Activated CD4-positive, alpha-beta T cell treated with anti-CD3 and anti-CD28 coated beads for 36 hours (primary cell): ENCODE results near the gene PCDH8. TPM values are rescaled to one million over a fixed set of nuclear protein-coding genes. Genes with fewer than 3 reads are reported as not detected.

ENCODE experiments used
- ATAC-seq: fragments of 200-7000 bp; cut with Tn5 transposase; one replicate; pipeline ENCODE4 v1.10.0; 2021; ENCODE audit warnings: mild to moderate bottlenecking, moderate library complexity
- CTCF ChIA-PET: fragments of 350-600 bp; sonication (Branson Sonifier 250); formaldehyde crosslinking; loops from one replicate; lab custom pipeline; 2021; ENCODE audit warnings: antibody characterized with exemption; lab: Charles Lee
- POLR2A ChIA-PET: fragments of 350-600 bp; sonication (Branson Sonifier 250); formaldehyde crosslinking; loops from one replicate; lab custom pipeline; 2021; ENCODE audit warnings: antibody characterized with exemption, inconsistent platforms; lab: Charles Lee
- DNase-seq: peaks from one replicate; pipeline ENCODE4 v3.0.0-alpha.2; 2020
- H3K27ac Mint-ChIP-seq: one replicate; pipeline ENCODE4 v1.8.0; 2021; ENCODE audit warnings: mixed read lengths
- H3K27me3 Mint-ChIP-seq: one replicate; pipeline ENCODE4 v1.8.0; 2021; ENCODE audit warnings: mixed read lengths
- H3K36me3 Mint-ChIP-seq: one replicate; pipeline ENCODE4 v1.8.0; 2021; ENCODE audit warnings: low read depth, mixed read lengths
- H3K4me1 Mint-ChIP-seq: one replicate; pipeline ENCODE4 v1.8.0; 2021; ENCODE audit warnings: mixed read lengths
- H3K4me3 Mint-ChIP-seq: one replicate; pipeline ENCODE4 v1.8.0; 2021; ENCODE audit warnings: mild to moderate bottlenecking, moderate library complexity, mixed read lengths
- H3K9me3 Mint-ChIP-seq: one replicate; pipeline ENCODE4 v1.8.0; 2021; ENCODE audit warnings: low read depth, mixed read lengths
- intact Hi-C, 2 experiments: fragments of 100-400 bp; cut with DNase I in 1 of 2; cut with micrococcal nuclease in 1 of 2; formaldehyde crosslinking; loops; one replicate each; pipeline versions ENCODE4 v1.14.2 to v1.15.1; 2022 to 2024; cut with DNase I, micrococcal nuclease
- total RNA-seq, 2 experiments: library from RNA; stranded (reverse); gene quantifications; one replicate each; pipeline ENCODE4 v1.2.3, GENCODE V29; 2021

PCDH8 gene
- total RNA-seq, 2 experiments from 2014 or later = not detected

DNA sequence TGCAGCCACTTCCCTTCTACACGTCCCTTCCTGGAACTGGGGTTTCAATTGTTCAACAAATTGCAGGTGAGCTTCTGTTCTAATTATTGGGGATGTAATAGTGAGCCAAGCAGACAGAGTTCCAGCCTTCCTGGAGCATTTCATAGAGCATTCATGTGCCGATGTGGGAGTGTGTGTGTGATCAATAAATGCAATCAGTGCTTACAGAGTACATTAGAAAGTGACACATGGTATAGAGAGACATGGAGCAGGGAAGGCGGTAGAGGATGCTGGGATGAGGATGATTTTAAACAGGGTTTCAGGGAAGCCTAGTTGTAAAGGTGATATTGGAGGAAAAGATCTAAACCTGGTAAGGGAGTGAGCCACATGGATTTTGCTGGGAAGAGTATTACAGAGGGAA, 21.7 kb upstream of the PCDH8 start:
- POLR2A ChIA-PET = no interaction called here
- Mint-ChIP-seq H3K9me3 (peaks cover 6% of the 10 kb centered on the region), H3K27ac (no peak overlapping the region), H3K27me3 (peaks cover 9% of the 10 kb centered on the region), H3K36me3 (no peaks in the 10 kb centered on the region), H3K4me1 (no peaks in the 10 kb centered on the region), H3K4me3 (no peak overlapping the region)
- intact Hi-C loops = no loop called here
- DNase-seq (no peak), ATAC-seq (no peak)
- CTCF ChIA-PET = no interaction called here

DNA sequence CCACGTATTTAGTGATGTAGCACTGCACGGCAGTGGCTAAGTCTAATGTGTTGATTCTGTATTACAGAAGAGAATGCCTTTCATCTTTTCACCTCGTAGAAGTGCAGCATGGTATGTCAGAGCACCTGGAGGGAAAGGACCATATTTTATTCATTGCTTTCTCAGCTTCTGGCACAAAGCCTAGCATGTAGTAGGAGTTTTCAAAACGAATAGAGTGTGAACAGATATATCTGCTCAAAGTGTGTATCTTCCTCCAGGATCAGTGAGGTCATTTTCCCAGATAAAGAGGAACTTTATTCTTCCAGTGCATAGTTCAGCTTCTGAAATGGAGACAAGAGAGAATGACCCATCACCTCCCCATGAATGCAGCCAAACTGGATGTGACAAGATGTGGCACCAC, 21.2 kb upstream of the PCDH8 start:
- Mint-ChIP-seq H3K4me3 (no peak overlapping the region), H3K27ac (no peak overlapping the region), H3K4me1 (no peaks in the 10 kb centered on the region), H3K36me3 (no peaks in the 10 kb centered on the region), H3K9me3 (peaks cover 4% of the 10 kb centered on the region), H3K27me3 (peaks cover 9% of the 10 kb centered on the region)
- intact Hi-C loops = no loop called here
- DNase-seq (no peak), ATAC-seq (no peak)
- CTCF ChIA-PET = no interaction called here
- POLR2A ChIA-PET = no interaction called here

DNA sequence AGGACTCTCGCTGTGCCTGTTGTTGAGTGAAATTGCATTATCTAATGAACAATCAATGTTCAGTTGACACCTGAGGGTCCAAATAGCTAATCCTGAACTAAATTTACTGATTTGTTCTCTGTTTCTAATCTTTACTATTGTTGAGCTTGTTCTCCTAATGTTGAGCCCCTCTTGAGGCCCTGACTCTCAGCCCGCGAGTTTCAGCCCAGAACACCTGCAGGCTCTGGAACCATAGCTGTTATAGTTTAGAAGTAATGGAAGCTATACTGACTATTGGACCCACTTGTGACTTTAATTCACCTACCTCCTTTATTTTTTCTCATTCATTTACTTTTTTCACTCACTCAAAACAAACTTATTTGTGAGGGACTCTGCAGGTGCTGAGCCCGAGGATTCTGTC, 20.6 kb upstream of the PCDH8 start:
- H3K4me1 Mint-ChIP-seq = no peaks in the 10 kb centered on the region
- no peaks in the 10 kb centered on the region for H3K36me3 Mint-ChIP-seq
- H3K9me3 Mint-ChIP-seq = peaks cover under 1% of the 10 kb centered on the region
- ChIA-PET POLR2A (no interaction called here), CTCF (no interaction called here)
- no peak for DNase-seq
- no peak overlapping the region for H3K27ac Mint-ChIP-seq
- H3K4me3 Mint-ChIP-seq = no peak overlapping the region
- no peak for ATAC-seq
- H3K27me3 Mint-ChIP-seq = peaks cover 9% of the 10 kb centered on the region
- intact Hi-C loops = no loop called here

DNA sequence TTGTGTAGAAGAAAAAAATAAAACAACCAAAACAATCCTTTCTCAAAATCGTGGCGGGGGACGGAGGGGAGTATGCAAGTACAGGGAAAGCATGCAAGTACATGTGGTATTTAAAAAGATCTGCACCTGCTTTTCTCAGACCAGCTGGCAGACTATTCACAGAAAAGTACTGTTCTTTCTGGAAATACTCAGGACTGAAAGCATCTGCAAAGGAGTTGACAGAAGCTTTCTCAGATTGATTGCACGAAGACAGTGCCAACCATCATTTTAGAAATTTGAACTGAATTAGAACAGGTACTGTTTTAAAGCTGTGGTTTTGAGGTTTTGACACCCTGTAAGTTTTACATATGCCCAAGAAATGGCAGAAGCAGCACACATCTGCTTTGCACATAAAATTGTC, 19.8 kb upstream of the PCDH8 start:
- POLR2A ChIA-PET = no interaction called here
- no peaks in the 10 kb centered on the region for H3K4me1 Mint-ChIP-seq
- intact Hi-C loops = no loop called here
- CTCF ChIA-PET = no interaction called here
- no peak overlapping the region for H3K27ac Mint-ChIP-seq
- no peaks in the 10 kb centered on the region for H3K36me3 Mint-ChIP-seq
- H3K4me3 Mint-ChIP-seq = no peak overlapping the region
- no peak for ATAC-seq
- DNase-seq = no peak
- peaks cover 11% of the 10 kb centered on the region for H3K27me3 Mint-ChIP-seq
- no peaks in the 10 kb centered on the region for H3K9me3 Mint-ChIP-seq

DNA sequence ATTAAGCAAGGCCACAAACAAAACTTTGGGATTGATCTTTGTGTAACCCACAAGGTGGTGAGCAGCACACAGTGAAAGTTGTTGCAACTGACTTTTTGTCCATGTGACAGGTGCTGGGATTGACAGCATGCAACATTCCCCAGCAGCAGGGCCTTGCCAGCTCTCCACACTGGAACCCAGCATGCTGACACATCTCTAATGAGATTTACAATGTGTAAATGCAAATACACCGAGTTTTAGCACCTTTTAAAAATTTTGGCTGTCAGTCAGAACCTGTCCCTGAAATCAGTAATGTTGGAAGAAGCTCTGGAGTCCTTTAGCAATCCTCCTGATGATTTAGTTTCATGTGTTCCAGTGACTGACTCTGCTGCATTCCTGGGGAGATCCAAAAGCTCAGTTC, 16.5 kb upstream of the PCDH8 start:
- no peaks in the 10 kb centered on the region for H3K9me3 Mint-ChIP-seq
- no peak overlapping the region for H3K4me3 Mint-ChIP-seq
- intact Hi-C loops = no loop called here
- DNase-seq (no peak), ATAC-seq (no peak)
- ChIA-PET POLR2A (no interaction called here), CTCF (interaction anchor here (1.6 kb wide), 1 partner anchor 18 kb away, joined by 3 read pairs; no protein-coding TSS in a partner anchor)
- H3K27me3 Mint-ChIP-seq = peaks cover 6% of the 10 kb centered on the region
- no peaks in the 10 kb centered on the region for H3K36me3 Mint-ChIP-seq
- no peak overlapping the region for H3K27ac Mint-ChIP-seq
- no peaks in the 10 kb centered on the region for H3K4me1 Mint-ChIP-seq

DNA sequence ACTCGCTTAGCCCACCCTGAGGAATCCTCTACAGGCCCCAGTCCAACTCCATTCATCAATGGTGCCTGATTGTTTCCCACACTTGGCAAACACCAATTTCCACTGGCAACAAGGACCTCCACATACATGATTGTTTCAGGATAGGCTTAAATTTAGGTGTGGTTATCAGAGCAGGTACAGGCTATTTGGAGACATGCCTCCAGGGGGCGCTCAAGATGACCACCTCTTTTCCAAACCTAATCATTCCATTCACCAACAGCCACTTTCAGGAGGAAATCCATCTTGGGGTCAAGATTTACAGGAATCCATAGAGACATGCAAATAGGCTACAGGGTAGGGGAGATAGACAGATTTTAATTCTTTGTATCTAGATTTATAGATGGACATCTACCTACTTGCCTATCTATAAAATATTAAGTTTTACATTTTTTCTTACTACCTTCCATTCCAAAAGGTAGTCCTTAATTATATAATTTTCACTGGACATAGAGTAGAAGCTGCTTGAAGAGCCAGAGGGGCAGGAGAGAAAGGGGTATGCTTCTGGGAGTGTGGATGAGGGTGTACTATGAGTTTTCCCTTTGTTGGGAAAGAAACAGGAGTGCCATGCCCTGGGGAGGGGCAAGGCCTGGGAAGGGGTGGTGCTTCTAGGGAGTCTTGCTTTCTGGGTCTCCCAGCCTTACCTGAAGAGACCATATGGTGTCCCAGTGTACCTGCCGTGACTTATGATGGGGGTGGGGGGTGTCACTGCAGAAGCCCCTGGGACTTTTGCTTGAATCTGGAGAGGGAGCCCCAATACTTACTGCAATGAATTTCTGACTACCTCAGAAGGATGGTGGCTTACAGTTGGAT, 14.1 kb upstream of the PCDH8 start:
- ChIA-PET POLR2A (no interaction called here), CTCF (interaction anchor here (0.6 to 1.9 kb wide), 4 partner anchors 9 to 106 kb away, joined by 3 to 9 read pairs (median 6); no protein-coding TSS in a partner anchor)
- H3K27me3 Mint-ChIP-seq = peaks cover 8% of the 10 kb centered on the region
- H3K27ac Mint-ChIP-seq = no peak overlapping the region
- no peaks in the 10 kb centered on the region for H3K36me3 Mint-ChIP-seq
- DNase-seq = peak; percentile 48
- no peaks in the 10 kb centered on the region for H3K9me3 Mint-ChIP-seq
- no peak for ATAC-seq
- H3K4me3 Mint-ChIP-seq = no peak overlapping the region
- intact Hi-C loops = no loop called here
- no peaks in the 10 kb centered on the region for H3K4me1 Mint-ChIP-seq

DNA sequence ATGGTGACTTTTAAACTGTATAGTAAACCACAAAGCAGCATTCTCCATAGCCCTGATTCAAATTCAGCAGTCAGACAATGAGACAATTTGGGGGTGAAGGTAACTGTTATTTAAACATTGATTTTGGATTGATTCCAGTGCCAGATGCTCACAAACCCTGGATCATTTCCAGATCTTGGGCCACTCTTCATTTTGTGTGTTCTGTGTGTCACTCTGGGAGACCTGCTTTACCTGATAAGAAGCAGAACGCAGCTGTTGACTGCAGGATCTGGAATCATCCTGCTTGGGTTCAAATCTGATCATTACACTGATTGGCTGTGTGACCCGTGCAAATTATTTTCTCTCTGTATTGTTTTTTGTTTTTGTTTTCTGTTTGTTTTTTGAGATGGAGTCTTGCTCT, 4.0 kb upstream of the PCDH8 start:
- Mint-ChIP-seq H3K27me3 (peaks cover 71% of the 10 kb centered on the region), H3K4me1 (peaks cover 22% of the 10 kb centered on the region), H3K27ac (no peak overlapping the region), H3K4me3 (no peak overlapping the region), H3K36me3 (peaks cover 3% of the 10 kb centered on the region), H3K9me3 (no peaks in the 10 kb centered on the region)
- intact Hi-C loops = loop anchor here in 1 of 2 experiments (5.0 kb wide), 1 partner anchor 115 kb away; no protein-coding TSS in a partner anchor
- ChIA-PET POLR2A (no interaction called here), CTCF (no interaction called here)
- no peak for DNase-seq
- ATAC-seq = no peak

DNA sequence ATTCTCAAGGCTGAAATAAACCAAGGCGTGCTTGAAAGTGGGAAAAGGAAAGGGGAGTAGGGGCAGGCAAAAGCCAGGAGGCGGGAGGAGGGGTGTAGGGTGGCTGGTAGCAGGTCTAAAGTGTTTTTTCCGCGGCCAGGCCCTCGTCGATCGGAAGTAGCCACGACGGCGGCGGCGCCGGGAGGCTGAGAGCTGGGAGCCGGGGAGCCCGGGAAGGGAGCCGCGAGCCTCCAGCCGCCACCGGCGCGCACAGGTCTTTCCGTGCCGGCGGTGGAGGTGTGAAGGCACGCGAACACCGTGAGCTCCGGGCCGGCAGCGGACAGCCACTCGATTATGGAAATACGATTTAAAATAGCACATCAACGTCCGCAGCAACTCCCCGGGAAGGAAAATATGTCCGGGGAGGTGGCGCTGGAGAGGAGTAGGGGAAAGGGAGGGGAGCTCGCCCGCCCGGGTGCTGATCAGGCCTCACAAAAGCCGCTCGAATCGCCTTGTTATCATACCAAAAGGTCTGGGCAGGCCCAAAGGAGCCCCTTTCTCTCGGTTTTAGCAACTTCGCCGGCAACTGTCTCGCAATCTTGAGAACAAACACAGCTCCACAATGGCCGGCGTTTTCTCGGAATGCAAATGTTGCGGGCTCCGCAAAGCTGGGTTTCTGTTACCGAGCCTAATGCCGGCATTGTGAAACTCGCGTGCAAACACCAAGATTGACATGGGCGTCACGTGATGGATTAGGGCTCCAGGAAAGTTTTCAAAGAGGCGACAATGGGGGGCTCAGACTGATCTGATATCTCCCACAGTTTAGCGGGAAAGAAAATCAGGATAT, 2.9 kb upstream of the PCDH8 start:
- Mint-ChIP-seq H3K27ac (no peak overlapping the region), H3K9me3 (no peaks in the 10 kb centered on the region), H3K36me3 (peaks cover 3% of the 10 kb centered on the region), H3K4me3 (peak overlapping the region; percentile 56), H3K4me1 (peaks cover 22% of the 10 kb centered on the region), H3K27me3 (peaks cover 69% of the 10 kb centered on the region)
- peak; percentile 42 for ATAC-seq
- DNase-seq = peak; percentile 47
- ChIA-PET CTCF (interaction anchor here (0.6 kb wide), 1 partner anchor 26 kb away, joined by 3 read pairs; no protein-coding TSS in a partner anchor), POLR2A (interaction anchor here (0.6 kb wide), 1 partner anchor 13 kb away, joined by 3 read pairs; no protein-coding TSS in a partner anchor)
- intact Hi-C loops = loop anchor here in 1 of 2 experiments (5.0 kb wide), 1 partner anchor 116 kb away; no protein-coding TSS in a partner anchor

DNA sequence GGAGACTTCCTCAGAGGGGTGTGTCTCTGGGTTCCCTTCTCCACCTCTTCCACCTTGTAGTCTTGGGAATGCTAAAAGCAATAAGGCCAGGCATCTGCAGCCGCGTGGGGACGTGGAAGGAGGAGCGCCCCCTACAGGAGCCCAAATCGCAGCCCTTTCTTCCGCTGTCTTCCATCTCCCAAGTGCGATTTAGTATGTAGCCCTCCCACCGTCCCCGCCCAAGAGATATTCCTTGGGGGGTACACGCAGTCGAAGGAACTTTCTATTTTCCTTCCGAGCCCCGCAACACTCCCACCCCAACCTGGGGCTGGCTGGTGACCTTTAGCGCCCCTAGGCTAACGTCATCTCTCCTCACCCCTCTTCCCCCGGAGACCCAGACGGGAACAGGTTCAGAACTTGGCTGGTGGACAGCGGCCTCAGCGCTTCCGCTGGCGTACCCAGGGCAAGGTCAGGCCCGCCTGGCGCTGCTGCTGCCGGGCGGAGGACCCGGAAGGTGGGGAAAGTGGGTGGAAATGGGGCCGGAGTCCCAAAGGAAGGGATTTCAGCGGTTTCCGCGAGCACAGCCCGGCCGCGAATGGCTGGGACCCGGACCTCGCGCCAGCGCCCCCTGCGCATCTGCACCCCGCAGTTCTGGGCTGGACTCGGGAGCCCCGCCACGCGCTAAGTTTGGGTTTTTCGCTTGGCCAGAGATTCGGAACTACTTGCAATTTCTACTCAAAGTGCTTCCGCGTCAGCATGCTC, 2.1 kb upstream of the PCDH8 start:
- ChIA-PET POLR2A (no interaction called here), CTCF (no interaction called here)
- Mint-ChIP-seq H3K27me3 (peaks cover 66% of the 10 kb centered on the region), H3K36me3 (peaks cover 3% of the 10 kb centered on the region), H3K4me1 (peaks cover 22% of the 10 kb centered on the region), H3K4me3 (peak overlapping the region; percentile 56), H3K27ac (no peak overlapping the region), H3K9me3 (no peaks in the 10 kb centered on the region)
- peak; percentile 67 for ATAC-seq
- peak; percentile 76 for DNase-seq
- intact Hi-C loops = loop anchor here in 1 of 2 experiments (5.0 kb wide), 1 partner anchor 117 kb away; no protein-coding TSS in a partner anchor

DNA sequence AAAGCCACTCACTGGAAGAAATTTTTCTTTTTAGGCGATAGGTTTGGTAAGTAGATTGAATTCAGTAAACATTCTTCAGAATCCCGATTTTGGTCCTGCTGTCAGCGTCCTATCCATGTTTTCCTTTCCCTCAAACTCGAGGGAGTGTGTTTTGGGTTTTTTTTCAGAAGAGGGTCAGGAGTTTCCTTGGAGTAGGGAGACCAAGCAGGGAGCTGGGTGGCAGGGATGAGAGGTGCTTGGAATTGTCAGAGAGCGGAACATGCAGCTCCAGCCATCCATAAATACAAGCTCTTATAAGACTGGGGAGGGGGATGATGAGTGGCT, 1.6 kb upstream of the PCDH8 start:
- Mint-ChIP-seq H3K27ac (no peak overlapping the region), H3K9me3 (no peaks in the 10 kb centered on the region), H3K4me1 (peaks cover 24% of the 10 kb centered on the region), H3K4me3 (peak overlapping the region; percentile 12), H3K36me3 (peaks cover 3% of the 10 kb centered on the region), H3K27me3 (peaks cover 66% of the 10 kb centered on the region)
- no peak for DNase-seq
- no peak for ATAC-seq
- CTCF ChIA-PET = no interaction called here
- intact Hi-C loops = loop anchor here in 1 of 2 experiments (5.0 kb wide), 1 partner anchor 117 kb away; no protein-coding TSS in a partner anchor
- POLR2A ChIA-PET = no interaction called here
